Measurements from ENCODE around the gene CADM1. TPM values are rescaled to one million over a fixed set of nuclear protein-coding genes. Genes with fewer than 3 reads are reported as not detected.

CADM1 gene
- total RNA-seq, 1 experiment from 2014 or later, result 0.79 TPM

- no peak overlapping the region for H3K4me2 ChIP-seq (ENCODE audit: low read length)
- H3K4me1 ChIP-seq (ENCODE audit: control insufficient read depth in 1 of 2, insufficient read depth in 2 of 2, low read length in 2 of 2), result no peaks in the 10 kb centered on the region
- H3K9ac ChIP-seq (ENCODE audit: low read length), result no peak overlapping the region
- no peaks in the 10 kb centered on the region for H3K27me3 ChIP-seq (ENCODE audit: insufficient read depth, low read length)
- no TSS peak for BruUV-seq (replicated peaks)
- ChIA-PET RAD21 (ENCODE audit: low non-redundant PET in 1 of 2, low total read pairs in 2 of 2, uncharacterized antibody in 2 of 2, unreplicated experiment in 2 of 2) (no interaction called here), CTCF (no interaction called here), POLR2A (no interaction called here)
- H3K9me3 ChIP-seq (ENCODE audit: control insufficient read depth in 1 of 2, insufficient read depth in 1 of 2, low read depth in 1 of 2, low read length in 2 of 2), result peaks cover 4 to 20% of the 10 kb centered on the region in 2 experiments; a peak in 2 of 4 replicates
- H3K9me2 ChIP-seq (ENCODE audit: insufficient read depth), result no peaks in the 10 kb centered on the region
- no peaks in the 10 kb centered on the region for H3K79me2 ChIP-seq (ENCODE audit: insufficient read depth, low read length)
- intact Hi-C loops (cut with micrococcal nuclease), result no loop called here
- no peaks in the 10 kb centered on the region for H3K36me3 ChIP-seq (ENCODE audit: control insufficient read depth in 1 of 2, insufficient read depth in 2 of 2, low read length in 2 of 2)
- TF ChIP-seq FOSL1 (IDR thresholded peaks at IDR 0.05; ENCODE audit: low read depth), result no peak
- TF ChIP-seq REST (IDR thresholded peaks at IDR 0.05; ENCODE audit: low read depth), result no peak
- no peak for TF ChIP-seq ELF1 (IDR thresholded peaks at IDR 0.05; ENCODE audit: borderline replicate concordance, low read depth)
- TF ChIP-seq EZH2phosphoT487 (IDR thresholded peaks at IDR 0.05; ENCODE audit: borderline replicate concordance), result no peak
- no peak for TF ChIP-seq JUND (IDR thresholded peaks at IDR 0.05)
- no peak for TF ChIP-seq YY1 (IDR thresholded peaks at IDR 0.05; ENCODE audit: extremely low read depth, insufficient replicate concordance, low read depth, low read length)
- no peak for TF ChIP-seq SIN3A (IDR thresholded peaks at IDR 0.05; ENCODE audit: low read depth)
- no peak for TF ChIP-seq TCF7L2 (IDR thresholded peaks at IDR 0.05; ENCODE audit: borderline replicate concordance, extremely low read depth, insufficient read depth, insufficient read length)
- H4K20me1 ChIP-seq (ENCODE audit: insufficient read depth), result no peaks in the 10 kb centered on the region
- ATAC-seq (no peak), DNase-seq (ENCODE audit: low read depth, low spot score) (no peak)
- no peak overlapping the region for H3K27ac ChIP-seq (ENCODE audit: low read depth, low read length)
- no peak overlapping the region for H3K4me3 ChIP-seq (replicated peaks in 1 of 2; ENCODE audit: low read depth in 1 of 2, low read length in 2 of 2)
- H2AFZ ChIP-seq (ENCODE audit: low read depth, low read length, poor library complexity, severe bottlenecking), result no peak overlapping the region
These were observed 139.3 kb downstream of the CADM1 start for GRCh38 chr11:115364896-115365295.

All from HCT116 (cell line).